K562 (cell line): ENCODE data around the gene AP3M1.

Experiments used
- BRD9 ChIP-seq: fragments of 450-650 bp; IDR thresholded peaks from 2 replicates; pipeline ENCODE4 v1.6.1; 2018; ENCODE audit warnings: low read depth; ENCODE audit not compliant: partially characterized antibody
- CEBPB ChIP-seq: fragments of 450-650 bp; IDR thresholded peaks from 2 replicates; pipeline ENCODE4 v1.6.1; 2016; ENCODE audit warnings: missing genetic modification characterization, missing compliant biosample characterization
- GABPB1 ChIP-seq: sonication (generic); formaldehyde crosslinking; IDR thresholded peaks from 2 replicates; pipeline ENCODE4 v1.8.0; 2022; ENCODE audit warnings: mild to moderate bottlenecking, missing genetic modification reagents
- OTX1 ChIP-seq: fragments of 450-650 bp; formaldehyde crosslinking; IDR thresholded peaks from 2 replicates; pipeline ENCODE4 v1.4.0; 2022; ENCODE audit warnings: mild to moderate bottlenecking
- POLR2A ChIP-seq: fragments of 450-650 bp; conservative IDR thresholded peaks from 2 replicates; pipeline ENCODE4 v1.6.1; 2016
- RAD21 ChIP-seq, 2 experiments: fragments of 250-450 bp in 1 of 2; fragments of 450-650 bp in 1 of 2; sonication (Bioruptor Pico) in 1 of 2; formaldehyde crosslinking in 1 of 2; IDR thresholded peaks in 1 of 2; conservative IDR thresholded peaks in 1 of 2; 2 replicates each; pipeline versions ENCODE4 v1.4.0 to v1.8.0; 2020 to 2022; ENCODE audit warnings: mild to moderate bottlenecking in 2 of 2, moderate library complexity in 1 of 2
- RFX5 ChIP-seq: IDR thresholded peaks from 2 replicates; pipeline ENCODE4 v1.6.1; 2011; ENCODE audit warnings: low read depth, mild to moderate bottlenecking, improper control_type of control experiment, low read length
- SAFB2 ChIP-seq: fragments of 200-400 bp; formaldehyde crosslinking; IDR thresholded peaks from 2 replicates; pipeline ENCODE4 v1.6.1; 2018; ENCODE audit warnings: borderline replicate concordance, low read length, low read depth, moderate library complexity; ENCODE audit not compliant: severe bottlenecking
- ZNF764 ChIP-seq: fragments of 250-450 bp; sonication (Bioruptor Pico); IDR thresholded peaks from 2 replicates; pipeline ENCODE4 v1.4.0; 2020; ENCODE audit warnings: low read depth, mild to moderate bottlenecking, moderate library complexity
- TF ChIP-seq, protein P1 (sequence below): IDR thresholded peaks from 2 replicates; pipeline ENCODE4 v1.6.1; 2016; ENCODE audit warnings: missing genetic modification characterization, missing compliant biosample characterization
- TF ChIP-seq, protein P2 (sequence below): fragments of 200-800 bp; sonication (Bioruptor generic); IDR thresholded peaks from 2 replicates; pipeline ENCODE4 v1.6.1; 2017; ENCODE audit warnings: missing genetic modification characterization, missing compliant biosample characterization
- TF ChIP-seq, protein P3 (sequence below), 3 experiments: IDR thresholded peaks in 2 of 3; conservative IDR thresholded peaks in 1 of 3; 2 replicates each; pipeline ENCODE4 v1.5.1; 2011 to 2012; ENCODE audit warnings: low read length in 3 of 3, mild to moderate bottlenecking in 3 of 3, control low read depth in 2 of 3, improper control_type of control experiment in 1 of 3, inconsistent platforms in 1 of 3, low read depth in 1 of 3, mixed read lengths in 1 of 3, moderate library complexity in 1 of 3; ENCODE audit not compliant: insufficient read depth in 2 of 3
- TF ChIP-seq, protein P4 (sequence below): fragments of 450-650 bp; IDR thresholded peaks from 2 replicates; pipeline ENCODE4 v1.6.1; 2016; ENCODE audit warnings: low read depth, mild to moderate bottlenecking, moderate library complexity

DNA sequence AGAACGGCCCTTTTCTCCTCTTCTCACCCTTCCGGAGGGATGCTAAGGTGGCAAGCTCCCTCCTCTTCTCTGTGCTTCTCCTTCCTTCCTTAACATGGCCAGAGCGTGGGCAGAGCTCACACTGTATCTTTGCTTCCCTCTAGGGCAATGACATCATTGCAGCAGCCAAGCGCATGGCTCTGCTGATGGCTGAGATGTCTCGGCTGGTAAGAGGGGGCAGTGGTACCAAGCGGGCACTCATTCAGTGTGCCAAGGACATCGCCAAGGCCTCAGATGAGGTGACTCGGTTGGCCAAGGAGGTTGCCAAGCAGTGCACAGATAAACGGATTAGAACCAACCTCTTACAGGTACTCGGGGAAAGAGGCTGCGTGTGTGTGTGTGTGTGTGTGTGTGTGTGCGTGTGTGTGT is 36.6 kb downstream of the AP3M1 start:
- TF ChIP-seq RFX5 (no peak), GABPB1 (CRISPR knock-in tag) (no peak), BRD9 (no peak), RAD21 (CRISPR knock-in tag; conservative IDR thresholded peaks at IDR 0.05 in 1 of 2, IDR thresholded peaks at IDR 0.05 in 1 of 2) (no peak), CEBPB (tag) (no peak), POLR2A (no peak), SAFB2 (no peak), ZNF764 (no peak), OTX1 (no peak)
- TF ChIP-seq, protein P1, sequence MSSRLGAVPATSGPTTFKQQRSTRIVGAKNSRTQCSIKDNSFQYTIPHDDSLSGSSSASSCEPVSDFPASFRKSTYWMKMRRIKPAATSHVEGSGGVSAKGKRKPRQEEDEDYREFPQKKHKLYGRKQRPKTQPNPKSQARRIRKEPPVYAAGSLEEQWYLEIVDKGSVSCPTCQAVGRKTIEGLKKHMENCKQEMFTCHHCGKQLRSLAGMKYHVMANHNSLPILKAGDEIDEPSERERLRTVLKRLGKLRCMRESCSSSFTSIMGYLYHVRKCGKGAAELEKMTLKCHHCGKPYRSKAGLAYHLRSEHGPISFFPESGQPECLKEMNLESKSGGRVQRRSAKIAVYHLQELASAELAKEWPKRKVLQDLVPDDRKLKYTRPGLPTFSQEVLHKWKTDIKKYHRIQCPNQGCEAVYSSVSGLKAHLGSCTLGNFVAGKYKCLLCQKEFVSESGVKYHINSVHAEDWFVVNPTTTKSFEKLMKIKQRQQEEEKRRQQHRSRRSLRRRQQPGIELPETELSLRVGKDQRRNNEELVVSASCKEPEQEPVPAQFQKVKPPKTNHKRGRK (tag), result no peak
- TF ChIP-seq, protein P2, sequence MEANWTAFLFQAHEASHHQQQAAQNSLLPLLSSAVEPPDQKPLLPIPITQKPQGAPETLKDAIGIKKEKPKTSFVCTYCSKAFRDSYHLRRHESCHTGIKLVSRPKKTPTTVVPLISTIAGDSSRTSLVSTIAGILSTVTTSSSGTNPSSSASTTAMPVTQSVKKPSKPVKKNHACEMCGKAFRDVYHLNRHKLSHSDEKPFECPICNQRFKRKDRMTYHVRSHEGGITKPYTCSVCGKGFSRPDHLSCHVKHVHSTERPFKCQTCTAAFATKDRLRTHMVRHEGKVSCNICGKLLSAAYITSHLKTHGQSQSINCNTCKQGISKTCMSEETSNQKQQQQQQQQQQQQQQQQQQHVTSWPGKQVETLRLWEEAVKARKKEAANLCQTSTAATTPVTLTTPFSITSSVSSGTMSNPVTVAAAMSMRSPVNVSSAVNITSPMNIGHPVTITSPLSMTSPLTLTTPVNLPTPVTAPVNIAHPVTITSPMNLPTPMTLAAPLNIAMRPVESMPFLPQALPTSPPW (CRISPR knock-in tag), result no peak
- TF ChIP-seq, protein P3, sequence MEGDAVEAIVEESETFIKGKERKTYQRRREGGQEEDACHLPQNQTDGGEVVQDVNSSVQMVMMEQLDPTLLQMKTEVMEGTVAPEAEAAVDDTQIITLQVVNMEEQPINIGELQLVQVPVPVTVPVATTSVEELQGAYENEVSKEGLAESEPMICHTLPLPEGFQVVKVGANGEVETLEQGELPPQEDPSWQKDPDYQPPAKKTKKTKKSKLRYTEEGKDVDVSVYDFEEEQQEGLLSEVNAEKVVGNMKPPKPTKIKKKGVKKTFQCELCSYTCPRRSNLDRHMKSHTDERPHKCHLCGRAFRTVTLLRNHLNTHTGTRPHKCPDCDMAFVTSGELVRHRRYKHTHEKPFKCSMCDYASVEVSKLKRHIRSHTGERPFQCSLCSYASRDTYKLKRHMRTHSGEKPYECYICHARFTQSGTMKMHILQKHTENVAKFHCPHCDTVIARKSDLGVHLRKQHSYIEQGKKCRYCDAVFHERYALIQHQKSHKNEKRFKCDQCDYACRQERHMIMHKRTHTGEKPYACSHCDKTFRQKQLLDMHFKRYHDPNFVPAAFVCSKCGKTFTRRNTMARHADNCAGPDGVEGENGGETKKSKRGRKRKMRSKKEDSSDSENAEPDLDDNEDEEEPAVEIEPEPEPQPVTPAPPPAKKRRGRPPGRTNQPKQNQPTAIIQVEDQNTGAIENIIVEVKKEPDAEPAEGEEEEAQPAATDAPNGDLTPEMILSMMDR (IDR thresholded peaks at IDR 0.05 in 2 of 3, conservative IDR thresholded peaks at IDR 0.05 in 1 of 3; ENCODE audit: insufficient read depth in 2 of 3, low read depth in 1 of 3, low read length in 3 of 3), result no peak
- TF ChIP-seq, protein P4, sequence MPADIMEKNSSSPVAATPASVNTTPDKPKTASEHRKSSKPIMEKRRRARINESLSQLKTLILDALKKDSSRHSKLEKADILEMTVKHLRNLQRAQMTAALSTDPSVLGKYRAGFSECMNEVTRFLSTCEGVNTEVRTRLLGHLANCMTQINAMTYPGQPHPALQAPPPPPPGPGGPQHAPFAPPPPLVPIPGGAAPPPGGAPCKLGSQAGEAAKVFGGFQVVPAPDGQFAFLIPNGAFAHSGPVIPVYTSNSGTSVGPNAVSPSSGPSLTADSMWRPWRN, result no peak
